ENCODE data around the gene PPIA. TPM values are rescaled to one million over a fixed set of nuclear protein-coding genes. Genes with fewer than 3 reads are reported as not detected.

PPIA gene
- total RNA-seq (2014; rRNA removed; shearing (Covaris generic)): 4,792 and 5,450 TPM in 2 replicates

DNA sequence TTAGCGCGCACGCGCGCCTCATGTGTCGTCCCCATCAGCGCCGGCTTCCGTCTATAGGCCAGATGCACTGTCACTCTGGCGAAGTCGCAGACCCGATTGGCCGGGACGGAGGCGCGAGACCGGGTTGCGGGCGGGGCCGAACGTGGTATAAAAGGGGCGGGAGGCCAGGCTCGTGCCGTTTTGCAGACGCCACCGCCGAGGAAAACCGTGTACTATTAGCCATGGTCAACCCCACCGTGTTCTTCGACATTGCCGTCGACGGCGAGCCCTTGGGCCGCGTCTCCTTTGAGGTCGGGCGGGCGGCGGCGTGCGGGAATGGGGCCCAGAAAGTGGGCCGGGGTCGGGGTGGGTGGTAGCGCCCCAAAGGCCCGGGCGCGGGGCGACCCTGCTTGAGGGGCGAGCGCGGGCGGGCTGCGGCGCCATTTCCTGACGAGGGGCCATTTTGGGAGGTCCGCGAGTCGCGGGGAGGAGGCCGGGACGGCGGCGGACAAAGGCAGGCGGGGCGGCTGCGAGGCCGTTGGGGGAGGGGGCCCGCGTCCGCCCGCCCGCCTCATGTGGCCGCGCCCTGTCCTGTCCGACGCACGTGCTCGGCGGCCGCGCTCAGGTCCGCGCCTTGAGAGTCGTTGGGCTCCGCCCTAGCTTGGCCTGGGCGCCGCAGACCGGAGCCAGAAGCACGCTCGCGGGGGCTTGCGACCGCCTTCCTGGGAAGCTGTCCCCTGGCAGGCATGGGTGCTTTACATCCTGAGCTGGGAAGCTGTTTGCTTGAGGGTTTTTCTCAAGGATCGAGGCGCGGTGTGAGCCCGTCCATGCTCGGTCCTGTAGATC, at the start of gene PPIA:
TSS of gene PPIA (plus strand) at position 178 of the 825 bp plus-strand sequence. CDS start at position 222, 44 bp downstream.
- H3K27ac ChIP-seq: peak within 1 kb of the TSS; percentile 99
- no peaks in the 10 kb centered on the region for H3K27me3 ChIP-seq
- DNase-seq: peak; percentile 99
- peak within 1 kb of the TSS; percentile 94 for H3K4me3 ChIP-seq
- peaks cover 48% of the 10 kb centered on the region for H3K36me3 ChIP-seq
- no peaks in the 10 kb centered on the region for H3K9me3 ChIP-seq (replicated peaks)
- peaks cover 7% of the 10 kb centered on the region; the same call in 1 of the 2 replicates for H3K4me1 ChIP-seq

DNA sequence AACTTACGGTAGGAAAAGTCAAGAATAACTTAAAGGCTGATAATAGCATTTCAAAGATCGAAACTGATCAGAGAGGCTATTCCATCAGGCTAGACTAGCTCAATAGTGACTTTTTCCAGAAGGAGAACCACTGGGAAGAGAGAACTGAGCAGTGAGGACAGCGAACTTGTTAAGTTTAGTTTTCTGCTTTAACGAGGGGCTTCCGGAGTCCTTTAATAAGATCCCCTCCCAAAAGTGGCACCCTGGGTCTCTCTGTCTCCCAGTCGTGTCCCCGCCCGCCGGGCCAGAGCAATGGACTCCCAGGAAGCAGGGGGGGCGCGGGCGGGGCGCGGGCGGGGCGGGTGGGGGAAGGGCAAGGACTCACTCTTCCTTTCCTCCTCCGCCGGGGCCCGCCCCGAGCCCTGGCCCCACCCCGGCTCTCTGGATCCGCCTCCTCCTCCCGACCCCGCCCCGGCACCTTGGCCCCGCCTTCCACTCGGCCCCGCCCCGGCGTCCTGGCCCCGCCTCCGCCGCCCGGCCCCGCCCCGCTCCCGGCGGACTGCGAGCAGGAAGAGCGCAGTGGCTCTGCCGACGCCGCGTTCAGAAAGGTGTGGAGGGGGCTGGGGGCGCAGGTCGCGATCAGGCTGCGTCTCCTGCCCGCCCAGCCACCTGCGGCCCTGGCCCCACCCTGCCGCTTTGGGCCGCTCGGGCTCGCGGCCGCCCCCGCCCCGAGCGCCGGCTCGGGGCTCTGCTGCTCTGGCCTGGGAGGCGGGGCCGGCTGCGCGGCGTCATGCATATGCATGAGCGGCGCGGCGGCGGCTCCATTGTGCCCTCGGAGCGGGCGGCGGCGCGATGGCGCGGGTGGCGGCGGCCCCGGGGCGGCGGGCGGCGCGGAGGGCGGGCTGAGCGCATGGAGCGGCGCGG, 48.2 kb upstream of the PPIA start, which contains the start of gene ZMIZ2:
TSS of gene ZMIZ2 (plus strand) at position 803 of the 903 bp plus-strand sequence. CDS start 7,403 bp downstream, outside the sequence.
- Histone ChIP-seq H3K4me1 (peaks cover 5% of the 10 kb centered on the region; the same call in 1 of the 2 replicates), H3K36me3 (no peaks in the 10 kb centered on the region), H3K27ac (peak within 1 kb of the TSS; percentile 53; the same call in 1 of the 2 replicates), H3K4me3 (peak within 1 kb of the TSS; percentile 99), H3K27me3 (no peaks in the 10 kb centered on the region), H3K9me3 (replicated peaks) (no peaks in the 10 kb centered on the region)
- peak; percentile 93 to 94 for DNase-seq

DNA sequence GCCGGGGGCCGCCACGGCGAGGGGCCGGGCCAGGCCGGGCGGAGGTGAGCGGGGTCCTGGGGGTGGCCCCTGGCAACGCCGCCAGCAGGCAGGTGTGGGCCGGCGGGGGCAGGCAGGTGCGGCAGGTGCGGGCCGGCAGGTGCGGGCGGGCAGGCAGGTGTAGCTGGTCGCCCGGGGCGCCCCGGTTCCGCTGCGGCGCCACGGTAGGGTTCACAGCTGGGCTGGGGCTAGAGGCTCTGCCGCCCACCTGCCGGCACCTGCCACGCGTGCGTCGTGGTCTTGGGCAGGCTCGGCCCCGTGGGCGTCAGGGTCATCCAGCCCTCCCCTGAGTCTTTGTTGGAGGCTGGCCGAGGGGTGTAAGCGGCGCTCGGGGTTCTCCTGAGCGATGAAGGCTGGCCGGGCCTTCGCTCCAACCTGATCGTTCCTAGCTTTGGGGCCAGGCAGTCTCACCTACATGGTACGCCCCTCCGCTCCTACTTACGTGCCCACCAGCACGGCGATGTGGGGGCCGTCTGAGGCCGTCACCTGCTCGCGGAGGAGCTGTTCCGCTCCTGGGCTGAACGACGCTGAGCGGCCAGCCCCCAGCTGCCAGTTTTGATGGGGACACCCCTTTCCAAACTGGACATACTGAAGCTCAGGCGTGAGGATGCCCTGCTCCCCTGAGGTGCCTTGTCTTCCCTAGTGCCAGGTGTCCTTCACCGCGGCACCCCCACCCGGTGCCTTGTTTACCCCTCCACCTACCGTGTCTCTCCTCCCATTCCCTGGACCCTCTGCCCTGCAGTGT, 47.3 kb upstream of the PPIA start:
- Histone ChIP-seq H3K27ac (no peak overlapping the region), H3K9me3 (replicated peaks) (no peaks in the 10 kb centered on the region)

DNA sequence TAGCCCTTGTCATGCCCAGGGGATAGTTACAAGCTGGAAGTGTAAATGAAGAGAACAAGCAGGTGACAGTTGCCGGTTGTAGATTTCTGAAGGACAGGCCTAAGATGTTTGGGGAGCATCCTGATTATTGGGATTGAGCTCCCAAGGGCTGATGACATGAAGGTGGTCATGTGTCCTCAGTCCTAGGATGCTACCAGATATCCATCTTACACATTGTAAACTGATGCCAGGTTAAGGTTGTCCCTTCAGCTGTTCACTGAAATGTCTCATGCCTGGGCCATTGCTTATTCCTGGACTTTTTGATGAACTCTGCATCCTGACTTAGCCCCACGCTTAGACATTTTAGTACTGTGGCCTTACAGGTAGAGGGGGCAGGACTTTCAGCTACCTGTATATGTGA, 46.5 kb upstream of the PPIA start:
- H3K9me3 ChIP-seq (replicated peaks): no peaks in the 10 kb centered on the region
- no peaks in the 10 kb centered on the region for H3K36me3 ChIP-seq
- no peaks in the 10 kb centered on the region; the same call in 1 of the 2 replicates for H3K4me1 ChIP-seq
- H3K27ac ChIP-seq: no peak overlapping the region
- DNase-seq: no peak
- H3K27me3 ChIP-seq: no peaks in the 10 kb centered on the region
- H3K4me3 ChIP-seq: no peak overlapping the region

More for the DNA sequence above, 47.3 kb upstream of the PPIA start:
- no peak for DNase-seq
- Histone ChIP-seq H3K4me3 (peak overlapping the region; percentile 99), H3K36me3 (no peaks in the 10 kb centered on the region), H3K4me1 (no peaks in the 10 kb centered on the region; the same call in 1 of the 2 replicates), H3K27me3 (no peaks in the 10 kb centered on the region)

DNA sequence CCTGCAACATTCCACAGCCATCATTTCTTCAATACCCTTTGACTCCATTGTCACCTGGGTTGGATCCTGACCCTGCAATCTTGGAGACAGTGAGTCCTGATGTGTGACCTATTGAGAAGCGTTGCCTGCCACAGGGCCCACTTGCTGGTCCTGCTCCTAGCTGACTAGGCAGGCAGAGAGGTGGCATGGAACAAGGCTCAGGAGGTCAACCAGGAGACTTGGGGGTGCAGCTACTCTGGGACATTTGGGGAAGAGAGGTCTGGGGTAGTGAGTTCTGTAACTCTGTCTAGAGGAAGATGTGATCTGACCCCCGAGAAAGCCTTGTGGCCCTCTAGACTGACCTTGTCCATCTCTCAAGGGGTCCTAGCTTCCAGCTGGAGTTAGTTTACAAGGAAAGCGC, 46.1 kb upstream of the PPIA start:
- H3K9me3 ChIP-seq (replicated peaks): no peaks in the 10 kb centered on the region
- H3K4me1 ChIP-seq: no peaks in the 10 kb centered on the region; the same call in 1 of the 2 replicates
- no peak for DNase-seq
- no peak overlapping the region for H3K27ac ChIP-seq
- H3K4me3 ChIP-seq: no peak overlapping the region
- no peaks in the 10 kb centered on the region for H3K36me3 ChIP-seq
- no peaks in the 10 kb centered on the region for H3K27me3 ChIP-seq

DNA sequence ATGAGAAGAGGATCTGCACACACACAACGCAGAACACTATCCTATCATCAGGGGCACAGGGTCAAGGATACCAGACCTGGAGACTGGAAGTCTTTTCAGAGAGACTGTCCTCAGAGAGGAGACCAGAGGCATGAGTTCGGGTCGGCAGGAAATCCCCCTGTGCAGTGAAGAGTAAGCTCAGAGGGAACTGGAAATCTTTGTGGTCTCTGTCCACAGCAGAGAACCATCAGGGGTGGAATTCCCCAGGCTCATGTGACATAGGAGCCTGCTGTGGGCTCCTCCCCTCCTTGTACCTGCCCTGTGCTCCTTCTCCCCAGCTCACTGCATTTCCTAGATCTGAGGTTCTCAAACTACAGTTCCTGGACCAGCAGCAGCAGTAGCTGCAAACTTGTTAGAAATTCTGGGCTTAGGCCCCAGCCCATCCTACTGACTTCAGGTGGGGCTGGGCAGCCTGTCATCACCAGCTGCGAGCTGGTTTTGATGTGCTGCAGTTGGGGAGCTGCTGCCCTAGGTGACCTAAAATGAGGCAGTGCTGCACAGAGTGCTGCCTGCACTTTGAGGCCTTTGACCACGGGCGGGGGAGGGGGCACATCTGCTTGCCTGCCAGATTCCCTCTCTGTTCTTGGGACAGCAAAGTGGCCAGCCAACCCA, 45.4 kb upstream of the PPIA start:
- DNase-seq: no peak
- Histone ChIP-seq H3K4me3 (no peak overlapping the region), H3K27me3 (no peaks in the 10 kb centered on the region), H3K36me3 (no peaks in the 10 kb centered on the region), H3K27ac (no peak overlapping the region), H3K9me3 (replicated peaks) (no peaks in the 10 kb centered on the region), H3K4me1 (peaks cover under 1% of the 10 kb centered on the region; the same call in 1 of the 2 replicates)

DNA sequence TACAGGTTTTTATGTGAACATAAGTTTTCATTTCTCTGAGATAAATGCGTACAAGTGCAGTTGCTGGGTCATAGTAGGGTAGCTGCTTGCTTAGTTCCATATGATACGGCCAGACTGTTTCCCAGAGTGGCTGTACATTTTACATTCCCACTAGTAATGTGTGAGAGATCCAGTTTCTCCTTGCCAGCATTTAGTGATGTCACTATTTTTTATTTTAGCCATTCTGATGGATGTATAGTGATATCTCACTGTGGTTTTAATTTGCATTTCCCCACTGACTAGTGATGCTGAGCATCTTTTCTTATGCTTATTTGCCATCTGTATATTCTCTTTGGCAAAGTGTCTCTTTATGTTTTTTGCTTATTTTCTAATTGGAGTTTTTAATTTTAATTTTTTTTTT, 43.7 kb upstream of the PPIA start:
- peaks cover 7% of the 10 kb centered on the region for H3K4me1 ChIP-seq
- H3K36me3 ChIP-seq: no peaks in the 10 kb centered on the region
- H3K27me3 ChIP-seq: no peaks in the 10 kb centered on the region
- no peak for DNase-seq
- H3K9me3 ChIP-seq (replicated peaks): no peaks in the 10 kb centered on the region
- no peak overlapping the region for H3K4me3 ChIP-seq
- no peak overlapping the region for H3K27ac ChIP-seq

DNA sequence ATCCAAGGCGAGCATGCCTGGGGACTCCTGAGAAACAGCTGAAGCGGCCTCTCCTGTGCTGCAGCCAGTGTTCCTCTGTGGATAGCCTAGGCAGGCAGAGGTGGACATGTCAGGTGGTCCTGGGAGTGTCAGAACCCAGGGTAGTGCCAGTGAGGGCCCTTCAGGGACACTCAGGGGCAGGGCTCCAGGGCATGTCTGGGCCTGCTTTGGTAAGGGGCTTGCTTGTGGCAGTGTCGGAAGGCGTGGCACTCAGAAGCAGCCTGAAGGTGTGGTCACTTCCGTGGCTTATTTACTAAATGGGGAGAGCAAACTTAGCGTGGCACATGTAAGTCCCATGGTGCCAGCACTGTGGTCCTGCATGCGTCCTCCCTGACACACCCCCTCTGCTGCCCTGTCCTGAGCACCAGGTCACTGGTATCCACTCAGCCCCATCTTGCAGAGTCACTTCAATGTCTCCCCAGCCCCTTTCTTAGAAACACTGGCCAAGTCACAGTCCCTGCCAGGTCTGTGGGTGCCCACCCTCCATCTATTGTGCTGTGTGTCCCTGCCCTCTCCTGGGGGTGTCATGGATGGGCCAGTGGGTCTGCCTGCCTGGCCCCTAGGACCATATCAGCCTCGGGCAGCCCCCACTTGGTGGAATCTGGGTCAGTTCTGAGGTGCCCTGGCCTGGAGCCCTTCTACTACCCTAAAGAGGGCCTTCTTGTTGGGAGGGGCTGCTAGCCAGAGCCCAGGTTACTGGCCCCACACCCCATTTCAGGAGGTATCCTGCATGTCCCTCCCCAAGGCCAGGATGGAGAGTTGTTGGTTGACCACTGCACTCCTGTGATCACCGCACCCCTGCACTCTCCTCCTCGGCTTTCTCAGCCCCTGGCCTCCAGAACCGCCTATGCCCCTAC, 41.4 kb upstream of the PPIA start:
- Histone ChIP-seq H3K4me1 (peaks cover 7% of the 10 kb centered on the region), H3K36me3 (no peaks in the 10 kb centered on the region), H3K27ac (no peak overlapping the region), H3K27me3 (no peaks in the 10 kb centered on the region), H3K4me3 (no peak overlapping the region), H3K9me3 (replicated peaks) (no peaks in the 10 kb centered on the region)
- DNase-seq: no peak

DNA sequence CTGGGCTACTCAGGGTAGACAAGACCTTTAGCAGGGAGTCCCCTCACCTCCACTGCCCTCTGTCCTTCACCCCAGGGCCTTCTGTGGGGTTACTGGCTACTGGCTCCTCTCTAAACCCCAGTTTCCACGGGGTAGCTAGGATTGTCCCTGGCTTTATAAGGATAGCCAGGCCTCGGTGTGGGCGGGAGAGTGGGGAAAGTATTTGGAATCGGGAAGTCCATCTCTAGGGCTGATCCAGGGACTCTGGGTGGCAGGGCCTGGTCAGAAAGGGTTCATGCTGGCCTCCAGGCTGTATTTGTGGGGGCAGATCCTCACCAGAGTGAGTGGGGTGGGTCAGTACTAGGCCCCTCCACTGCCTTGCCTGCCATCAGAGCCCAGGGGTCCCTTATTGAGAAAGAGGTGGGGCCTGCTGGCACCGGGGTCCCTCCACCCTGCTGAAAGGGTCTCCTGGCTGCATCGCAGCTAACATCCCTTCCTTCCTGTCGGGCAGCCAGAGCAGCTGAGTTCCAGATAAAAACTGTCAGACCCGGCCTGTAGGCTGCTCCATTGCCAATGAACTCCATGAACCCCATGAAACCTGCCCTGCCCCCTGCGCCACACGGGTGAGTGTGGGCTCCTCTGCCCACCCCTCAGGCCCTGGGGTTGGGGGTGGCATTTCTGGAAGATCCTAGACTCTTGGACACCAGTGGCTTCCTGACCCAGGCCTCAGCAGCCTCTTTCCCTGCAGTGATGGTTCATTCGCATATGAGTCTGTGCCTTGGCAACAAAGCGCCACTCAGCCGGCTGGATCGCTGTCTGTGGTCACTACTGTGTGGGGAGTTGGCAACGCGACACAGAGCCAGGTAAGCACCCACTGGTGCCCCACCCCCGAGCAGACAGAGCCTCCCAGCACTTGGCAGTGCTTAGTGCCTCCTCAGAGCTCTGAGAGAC, 40.5 kb upstream of the PPIA start:
- no peak for DNase-seq
- Histone ChIP-seq H3K27me3 (no peaks in the 10 kb centered on the region), H3K27ac (no peak overlapping the region), H3K4me1 (peaks cover 7% of the 10 kb centered on the region), H3K9me3 (replicated peaks) (no peaks in the 10 kb centered on the region), H3K36me3 (no peaks in the 10 kb centered on the region), H3K4me3 (no peak overlapping the region)

DNA sequence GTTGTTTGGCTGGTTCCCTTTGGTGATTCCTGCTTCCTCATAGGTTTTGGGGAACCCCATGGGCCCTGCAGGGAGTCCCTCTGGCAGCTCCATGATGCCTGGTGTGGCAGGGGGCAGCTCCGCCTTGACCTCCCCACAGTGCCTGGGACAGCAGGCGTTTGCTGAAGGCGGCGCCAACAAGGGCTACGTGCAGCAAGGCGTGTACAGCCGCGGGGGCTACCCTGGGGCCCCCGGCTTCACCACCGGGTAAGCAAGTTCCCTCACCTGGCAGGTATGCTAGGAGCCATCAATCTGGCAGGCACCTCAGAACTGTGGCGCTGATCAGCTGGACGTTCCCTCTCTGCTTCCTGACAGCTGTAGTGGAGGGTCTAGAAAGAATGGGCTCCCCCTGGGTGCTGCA, 39.6 kb upstream of the PPIA start:
- H3K27ac ChIP-seq: no peak overlapping the region
- H3K36me3 ChIP-seq: no peaks in the 10 kb centered on the region
- peaks cover 7% of the 10 kb centered on the region for H3K4me1 ChIP-seq
- no peaks in the 10 kb centered on the region for H3K27me3 ChIP-seq
- no peak for DNase-seq
- H3K4me3 ChIP-seq: no peak overlapping the region
- H3K9me3 ChIP-seq (replicated peaks): no peaks in the 10 kb centered on the region

DNA sequence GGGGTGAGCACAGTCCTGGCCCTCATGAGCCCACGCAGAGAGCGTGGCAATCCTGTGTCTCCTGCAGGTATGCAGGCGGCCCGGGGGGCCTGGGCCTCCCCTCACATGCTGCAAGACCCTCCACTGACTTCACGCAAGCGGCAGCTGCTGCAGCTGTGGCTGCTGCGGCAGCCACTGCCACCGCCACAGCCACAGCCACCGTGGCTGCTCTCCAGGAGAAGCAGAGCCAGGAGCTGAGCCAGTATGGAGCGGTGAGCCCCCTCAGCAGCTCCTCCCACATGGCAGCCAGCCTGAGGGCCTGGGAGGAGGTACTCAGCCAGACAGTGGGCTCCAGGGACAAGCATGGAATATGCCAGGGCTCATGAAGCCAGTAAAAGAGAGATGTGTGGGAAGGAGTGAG, 39.2 kb upstream of the PPIA start:
- no peak overlapping the region for H3K4me3 ChIP-seq
- H3K27me3 ChIP-seq: no peaks in the 10 kb centered on the region
- no peaks in the 10 kb centered on the region for H3K9me3 ChIP-seq (replicated peaks)
- H3K27ac ChIP-seq: no peak overlapping the region
- peak in 1 of 2 experiments; percentile 21 for DNase-seq
- peaks cover under 1% of the 10 kb centered on the region; the same call in 1 of the 2 replicates for H3K36me3 ChIP-seq
- peaks cover 7% of the 10 kb centered on the region for H3K4me1 ChIP-seq

DNA sequence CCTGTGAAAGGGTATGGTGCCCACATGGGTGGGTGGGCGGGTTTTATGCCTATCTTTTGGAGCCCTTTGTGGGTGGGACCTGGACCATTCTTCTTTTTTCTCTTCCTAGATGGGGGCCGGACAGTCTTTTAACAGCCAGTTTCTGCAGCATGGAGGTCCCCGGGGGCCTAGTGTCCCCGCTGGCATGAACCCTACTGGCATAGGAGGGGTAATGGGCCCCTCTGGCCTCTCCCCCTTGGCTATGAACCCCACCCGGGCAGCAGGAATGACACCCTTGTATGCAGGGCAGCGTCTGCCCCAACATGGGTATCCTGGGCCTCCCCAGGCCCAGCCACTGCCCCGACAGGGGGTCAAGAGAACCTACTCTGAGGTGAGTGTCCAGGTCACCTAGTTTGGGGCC, 38.7 kb upstream of the PPIA start:
- no peak for DNase-seq
- Histone ChIP-seq H3K4me1 (peaks cover 7% of the 10 kb centered on the region), H3K27me3 (no peaks in the 10 kb centered on the region), H3K4me3 (no peak overlapping the region), H3K27ac (no peak overlapping the region), H3K9me3 (replicated peaks) (no peaks in the 10 kb centered on the region), H3K36me3 (peaks cover 2% of the 10 kb centered on the region; the same call in 1 of the 2 replicates)

Data from SJCRH30 (cell line).